Sigmoid colon (tissue), 7 donors: ENCODE measurements around the gene CREB3L4. TPM values are rescaled to one million over a fixed set of nuclear protein-coding genes. Genes with fewer than 3 reads are reported as not detected.

Experiments used
- DNase-seq: peaks from one replicate; pipeline ENCODE4 v3.0.0-alpha.2; 2019
- H3K27ac ChIP-seq, 4 donors: fragments of 200-600 bp; sonication (generic); one replicate each; pipeline ENCODE4 v1.5.1; 2016 to 2019; ENCODE audit warnings: mild to moderate bottlenecking in 1 of 4
- H3K27me3 ChIP-seq, 3 donors: fragments of 200-600 bp; sonication (generic); one replicate each; pipeline ENCODE4 v1.5.1; 2019; ENCODE audit warnings: mild to moderate bottlenecking in 1 of 3
- H3K36me3 ChIP-seq, 4 donors: fragments of 200-600 bp; sonication (generic); one replicate each; pipeline ENCODE4 v1.5.1; 2016 to 2019
- H3K4me1 ChIP-seq, 4 donors: fragments of 200-600 bp; sonication (generic); one replicate each; pipeline ENCODE4 v1.5.1; 2017 to 2019
- H3K4me3 ChIP-seq, 4 donors: fragments of 200-600 bp; sonication (generic); one replicate each; pipeline ENCODE4 v1.5.1; 2017 to 2019; ENCODE audit warnings: mild to moderate bottlenecking in 2 of 4, moderate library complexity in 1 of 4
- H3K9me3 ChIP-seq, 4 donors: fragments of 200-600 bp in 3 of 4; sonication (generic) in 3 of 4; one replicate each; pipeline versions ENCODE4 v1.5.1 to v1.6.1; 2013 to 2019
- CTCF ChIP-seq, 4 experiments: fragments of 450-650 bp in 3 of 4; fragments of 200-600 bp in 1 of 4; IDR thresholded peaks; one replicate each; pipeline ENCODE4 v1.5.1; 2016 to 2019; ENCODE audit warnings: antibody characterized with exemption in 4 of 4, mild to moderate bottlenecking in 3 of 4, moderate library complexity in 2 of 4
- EP300 ChIP-seq, 4 donors: sonication (generic); formaldehyde crosslinking; IDR thresholded peaks; one replicate each; pipeline ENCODE4 v1.6.1; 2017; ENCODE audit warnings: antibody characterized with exemption in 4 of 4
- POLR2A ChIP-seq, 2 donors: fragments of 450-650 bp; IDR thresholded peaks; one replicate each; pipeline ENCODE4 v1.6.1; 2016; ENCODE audit warnings: antibody characterized with exemption in 2 of 2, mild to moderate bottlenecking in 2 of 2, moderate library complexity in 2 of 2
- POLR2AphosphoS5 ChIP-seq, 4 donors: sonication (generic); formaldehyde crosslinking; IDR thresholded peaks; one replicate each; pipeline ENCODE4 v1.6.1; 2017; ENCODE audit warnings: antibody characterized with exemption in 4 of 4
- WGBS, 2 donors: extraction: QIAGEN DNeasy Blood & Tissue Kit; methylation state at CpG; one replicate each; pipeline ENCODE4 v1.1.7; 2013; 5-methylcytosine and 5-hydroxymethylcytosine counted together
- intact Hi-C: fragments of 100-400 bp; cut with DNase I; formaldehyde crosslinking; loops from one replicate; pipeline ENCODE4 v1.15.1; 2023
- polyA plus RNA-seq, 3 donors: library from polyadenylated mRNA; stranded (reverse); fragments of 200-250 nt; gene quantifications; one replicate each; pipeline ENCODE4 v1.2.3, GENCODE V29; 2013
- total RNA-seq, 4 donors: library from RNA; depleted of rRNA; stranded (reverse); fragments of >200 nt; gene quantifications; one replicate each; pipeline ENCODE4 v1.1.0, GENCODE V29; 2016
- donor health status: healthy with polysubstance abuse.
- donor health status: Bipolar disorder and iron deficiency.
- donor health status: healthy.

The CREB3L4 gene
- total and polyA plus RNA-seq, 7 donors: 7.9 to 18.0 (median 10.4) TPM

- Histone ChIP-seq H3K27me3 (no peaks in the 10 kb centered on the region), H3K27ac (peak within 1 kb of the TSS; percentile 95 to 98 (median 96)), H3K9me3 (no peaks in the 10 kb centered on the region), H3K4me1 (peaks cover 0 to 62% (median 51%) of the 10 kb centered on the region in 4 donors), H3K36me3 (peaks cover 0 to 21% (median 6%) of the 10 kb centered on the region in 4 donors), H3K4me3 (peak within 1 kb of the TSS; percentile 62 to 84 (median 80))
- TF ChIP-seq POLR2AphosphoS5 (IDR thresholded peaks at IDR 0.05) (peak; percentile 69 to 89 (median 84)), POLR2A (IDR thresholded peaks at IDR 0.05) (peak; percentile 45 to 67), EP300 (IDR thresholded peaks at IDR 0.05) (no peak), CTCF (IDR thresholded peaks at IDR 0.05) (no peak)
- intact Hi-C loops: no loop called here
- DNase-seq: peak; percentile 99
- WGBS, 2 donors: 0 to 1% methylated on average over 54 of the region's 54 CpGs
Measured at GRCh38 chr1:153963030-153963849, 4.5 kb upstream of the CREB3L4 start, which contains the start of gene SLC39A1. SLC39A1 (minus strand) TSS chr1:153963537; CDS start chr1:153962715, 822 bp downstream.

- peak; percentile 82 for DNase-seq
- 1 to 2% methylated on average over 22 of the region's 22 CpGs for WGBS, 2 donors
- no peaks in the 10 kb centered on the region for H3K9me3 ChIP-seq
- peak overlapping the region; percentile 62 to 84 (median 80) for H3K4me3 ChIP-seq
- TF ChIP-seq CTCF (IDR thresholded peaks at IDR 0.05) (no peak), POLR2AphosphoS5 (IDR thresholded peaks at IDR 0.05) (no peak), EP300 (IDR thresholded peaks at IDR 0.05) (no peak), POLR2A (IDR thresholded peaks at IDR 0.05) (no peak)
- peaks cover 0 to 21% (median 6%) of the 10 kb centered on the region in 4 donors for H3K36me3 ChIP-seq
- H3K27ac ChIP-seq: peak overlapping the region; percentile 95 to 98 (median 96)
- intact Hi-C loops: loop anchor here (1.0 kb wide), 1 partner anchor 22 kb away; the partner anchor contains the start of gene RAB13
- peaks cover 0 to 67% (median 54%) of the 10 kb centered on the region in 4 donors for H3K4me1 ChIP-seq
- no peaks in the 10 kb centered on the region for H3K27me3 ChIP-seq
Measured at GRCh38 chr1:153963850-153964331, 3.8 kb upstream of the CREB3L4 start.

GRCh38 chr1:153968000-153968363 lies 280 bp downstream of the CREB3L4 start:
- WGBS, 2 donors: 1 to 2% methylated on average over 8 of the region's 8 CpGs
- peak overlapping the region; percentile 82 to 93 (median 91) for H3K27ac ChIP-seq
- intact Hi-C loops: loop anchor here (2.0 kb wide), 1 partner anchor 17 kb away; no protein-coding TSS in a partner anchor
- no peaks in the 10 kb centered on the region for H3K9me3 ChIP-seq
- no peaks in the 10 kb centered on the region for H3K27me3 ChIP-seq
- H3K4me3 ChIP-seq: peak overlapping the region; percentile 45 to 59 (median 53)
- no peak for DNase-seq
- TF ChIP-seq EP300 (IDR thresholded peaks at IDR 0.05) (no peak), POLR2AphosphoS5 (IDR thresholded peaks at IDR 0.05) (no peak), POLR2A (IDR thresholded peaks at IDR 0.05) (no peak)
- H3K36me3 ChIP-seq: no peaks in the 10 kb centered on the region
- H3K4me1 ChIP-seq: peaks cover 0 to 37% (median 28%) of the 10 kb centered on the region in 4 donors

GRCh38 chr1:153968408-153968807 lies 706 bp downstream of the CREB3L4 start:
- Histone ChIP-seq H3K27me3 (no peaks in the 10 kb centered on the region), H3K27ac (peak overlapping the region; percentile 82 to 93 (median 91)), H3K4me1 (peaks cover 0 to 37% (median 28%) of the 10 kb centered on the region in 4 donors), H3K4me3 (peak overlapping the region; percentile 45 to 59 (median 53)), H3K36me3 (peaks cover 0 to 4% (median 0%) of the 10 kb centered on the region in 4 donors), H3K9me3 (no peaks in the 10 kb centered on the region)
- DNase-seq: peak; percentile 70
- TF ChIP-seq EP300 (IDR thresholded peaks at IDR 0.05) (no peak), POLR2AphosphoS5 (IDR thresholded peaks at IDR 0.05) (no peak), POLR2A (IDR thresholded peaks at IDR 0.05) (no peak), CTCF (IDR thresholded peaks at IDR 0.05) (no peak)
- intact Hi-C loops: loop anchor here (2.0 kb wide), 1 partner anchor 16 kb away; no protein-coding TSS in a partner anchor
- WGBS, 2 donors: 8 to 17% methylated on average over 13 of the region's 13 CpGs

GRCh38 chr1:153968972-153969371 lies 1.3 kb downstream of the CREB3L4 start:
- Histone ChIP-seq H3K27ac (no peak overlapping the region), H3K36me3 (peaks cover 0 to 9% (median 4%) of the 10 kb centered on the region in 4 donors), H3K4me1 (peaks cover 0 to 34% (median 27%) of the 10 kb centered on the region in 4 donors), H3K4me3 (no peak overlapping the region), H3K27me3 (no peaks in the 10 kb centered on the region), H3K9me3 (no peaks in the 10 kb centered on the region)
- intact Hi-C loops: loop anchor here (2.0 kb wide), 1 partner anchor 16 kb away; no protein-coding TSS in a partner anchor
- DNase-seq: no peak
- WGBS, 2 donors: 76 to 88% methylated on average over 2 of the region's 2 CpGs
- TF ChIP-seq POLR2A (IDR thresholded peaks at IDR 0.05) (no peak), EP300 (IDR thresholded peaks at IDR 0.05) (no peak), POLR2AphosphoS5 (IDR thresholded peaks at IDR 0.05) (no peak), CTCF (IDR thresholded peaks at IDR 0.05) (no peak)
